ENCODE measurements around the gene PARM1.

DNA sequence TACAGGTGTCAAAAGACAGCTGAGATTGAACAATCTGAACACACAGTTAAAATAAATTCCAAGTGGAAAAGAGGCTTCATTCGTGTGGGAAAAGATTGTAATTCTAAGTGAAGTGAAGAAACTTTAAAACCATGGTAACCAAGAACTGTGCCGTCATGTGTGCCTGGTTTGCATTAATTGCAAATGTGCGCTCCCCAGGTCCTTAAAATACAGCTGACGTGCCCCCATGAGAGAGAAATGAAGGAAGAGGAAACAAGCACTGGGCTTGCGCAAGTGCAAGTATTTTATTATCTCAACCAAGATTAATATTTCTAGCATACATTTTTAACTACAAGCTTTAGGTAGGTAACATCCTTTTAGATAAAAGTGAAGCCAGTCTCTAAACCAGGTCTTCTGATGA is 92.5 kb downstream of the PARM1 start:
- TF ChIP-seq POLR2AphosphoS5 (IDR thresholded peaks at IDR 0.05; ENCODE audit: low read depth, low read length) (no peak), POLR2A (IDR thresholded peaks at IDR 0.05; ENCODE audit: low read depth, low read length) (no peak)

Measured in GM12892 (cell line).